BLaER1 treated with 17β-estradiol and CSF1 and Interleukin-3, amounts not matched to agents 10 nM and 100 nM (cell line): ENCODE results near the gene CLEC4G.

Experiments
- H3K27ac ChIP-seq, 11 experiments: shearing (Covaris generic); formaldehyde crosslinking; 2 replicates each; pipeline ENCODE4 v1.8.1; 2022
- H3K27me3 ChIP-seq, 11 experiments: shearing (Covaris generic); formaldehyde crosslinking; 2 replicates each; pipeline ENCODE4 v1.8.1; 2022
- H3K36me3 ChIP-seq, 11 experiments: shearing (Covaris generic); formaldehyde crosslinking; 2 replicates each; pipeline ENCODE4 v1.8.1; 2022
- H3K4me1 ChIP-seq, 10 experiments: shearing (Covaris generic); formaldehyde crosslinking; 2 replicates each; pipeline ENCODE4 v1.8.1; 2022
- H3K4me2 ChIP-seq, 11 experiments: shearing (Covaris generic); formaldehyde crosslinking; 2 replicates each; pipeline ENCODE4 v1.8.1; 2022
- H3K4me3 ChIP-seq, 10 experiments: shearing (Covaris generic); formaldehyde crosslinking; 2 replicates each; pipeline ENCODE4 v1.8.1; 2022
- H3K9ac ChIP-seq, 11 experiments: shearing (Covaris generic); formaldehyde crosslinking; 2 replicates each; pipeline ENCODE4 v1.8.1; 2022
- H3K9me3 ChIP-seq, 11 experiments: shearing (Covaris generic); formaldehyde crosslinking; replicated peaks in 1 of 11; 2 replicates each; pipeline ENCODE4 v1.8.1; 2022
- H4K20me1 ChIP-seq, 11 experiments: shearing (Covaris generic); formaldehyde crosslinking; 2 replicates each; pipeline ENCODE4 v1.8.1; 2022
- Cebpa-rat ChIP-seq, 11 experiments: shearing (Covaris generic); IDR thresholded peaks; 2 replicates each; pipeline ENCODE4 v1.8.1; 2022

The CLEC4G gene

GRCh38 chr19:7701049-7701653 lies 30.8 kb downstream of the CLEC4G start:
- Histone ChIP-seq H3K36me3 (no peaks in the 10 kb centered on the region), H3K4me1 (peaks cover 39 to 89% (median 62%) of the 10 kb centered on the region in 10 experiments), H4K20me1 (no peaks in the 10 kb centered on the region), H3K9ac (no peak overlapping the region), H3K4me2 (peak overlapping the region in 8 of 11 experiments; percentile 4 to 93 (median 32); a peak in 10 of 22 replicates), H3K27me3 (peaks cover 0 to 5% (median 0%) of the 10 kb centered on the region in 11 experiments; a peak in 3 of 22 replicates), H3K27ac (peak overlapping the region in 5 of 11 experiments; percentile 1 to 73 (median 23); a peak in 10 of 22 replicates), H3K4me3 (no peak overlapping the region), H3K9me3 (no peaks in the 10 kb centered on the region)
- TF ChIP-seq Cebpa-rat (IDR thresholded peaks at IDR 0.05), result no peak

- peak overlapping the region in 3 of 11 experiments; percentile 4 to 44 (median 42); a peak in 5 of 22 replicates for H3K27ac ChIP-seq
- peak overlapping the region in 3 of 11 experiments; percentile 1 to 70 (median 63); a peak in 3 of 22 replicates for H3K9ac ChIP-seq
- H3K4me3 ChIP-seq, result peak overlapping the region in 2 of 10 experiments; percentile 39 to 50; a peak in 3 of 20 replicates
- no peaks in the 10 kb centered on the region for H3K9me3 ChIP-seq
- TF ChIP-seq Cebpa-rat (IDR thresholded peaks at IDR 0.05), result no peak
- peaks cover 0 to 5% (median 0%) of the 10 kb centered on the region in 11 experiments; a peak in 3 of 22 replicates for H3K27me3 ChIP-seq
- peaks cover 0 to 7% (median 0%) of the 10 kb centered on the region in 11 experiments; a peak in 3 of 22 replicates for H4K20me1 ChIP-seq
- no peaks in the 10 kb centered on the region for H3K36me3 ChIP-seq
- peak overlapping the region in 10 of 11 experiments; percentile 0 to 93 (median 32); a peak in 14 of 22 replicates for H3K4me2 ChIP-seq
- H3K4me1 ChIP-seq, result peaks cover 39 to 89% (median 61%) of the 10 kb centered on the region in 10 experiments
Observed at GRCh38 chr19:7699417-7700401, 32.2 kb downstream of the CLEC4G start.

- no peaks in the 10 kb centered on the region for H3K36me3 ChIP-seq
- TF ChIP-seq Cebpa-rat (IDR thresholded peaks at IDR 0.05), result no peak
- peaks cover 0 to 5% (median 0%) of the 10 kb centered on the region in 11 experiments; a peak in 3 of 22 replicates for H3K27me3 ChIP-seq
- H3K9me3 ChIP-seq, result no peaks in the 10 kb centered on the region
- H3K9ac ChIP-seq, result peak overlapping the region in 3 of 11 experiments; percentile 1 to 70 (median 63); a peak in 4 of 22 replicates
- H3K27ac ChIP-seq, result peak overlapping the region in 3 of 11 experiments; percentile 4 to 44 (median 42); a peak in 3 of 22 replicates
- peak overlapping the region in 3 of 10 experiments; percentile 36 to 50 (median 39); a peak in 6 of 20 replicates for H3K4me3 ChIP-seq
- peak overlapping the region in 9 of 11 experiments; percentile 1 to 93 (median 37); a peak in 13 of 22 replicates for H3K4me2 ChIP-seq
- peaks cover 41 to 89% (median 62%) of the 10 kb centered on the region in 10 experiments for H3K4me1 ChIP-seq
- peaks cover 0 to 13% (median 0%) of the 10 kb centered on the region in 11 experiments; a peak in 3 of 22 replicates for H4K20me1 ChIP-seq
Observed at GRCh38 chr19:7699003-7699402, 32.9 kb downstream of the CLEC4G start.

- Histone ChIP-seq H3K9me3 (no peaks in the 10 kb centered on the region), H3K4me1 (peaks cover 45 to 86% (median 62%) of the 10 kb centered on the region in 10 experiments), H3K27ac (peak overlapping the region in 2 of 11 experiments; percentile 42 to 44; a peak in 2 of 22 replicates), H4K20me1 (peaks cover 0 to 13% (median 0%) of the 10 kb centered on the region in 11 experiments; a peak in 3 of 22 replicates), H3K36me3 (no peaks in the 10 kb centered on the region), H3K27me3 (peaks cover 0 to 5% (median 0%) of the 10 kb centered on the region in 11 experiments; a peak in 3 of 22 replicates), H3K4me3 (peak overlapping the region in 3 of 10 experiments; percentile 36 to 50 (median 39); a peak in 5 of 20 replicates), H3K4me2 (peak overlapping the region in 5 of 11 experiments; percentile 37 to 93 (median 68); a peak in 8 of 22 replicates), H3K9ac (peak overlapping the region in 2 of 11 experiments; percentile 63 to 70; a peak in 3 of 22 replicates)
- TF ChIP-seq Cebpa-rat (IDR thresholded peaks at IDR 0.05), result no peak
Observed at GRCh38 chr19:7698583-7698982, 33.3 kb downstream of the CLEC4G start.

GRCh38 chr19:7697721-7698287 lies 34.1 kb downstream of the CLEC4G start:
- H3K9ac ChIP-seq, result no peak overlapping the region
- TF ChIP-seq Cebpa-rat (IDR thresholded peaks at IDR 0.05), result no peak
- H3K4me1 ChIP-seq, result peaks cover 43 to 82% (median 57%) of the 10 kb centered on the region in 10 experiments
- peak overlapping the region in 2 of 10 experiments; percentile 39 to 50; a peak in 3 of 20 replicates for H3K4me3 ChIP-seq
- peaks cover 0 to 13% (median 0%) of the 10 kb centered on the region in 11 experiments; a peak in 3 of 22 replicates for H4K20me1 ChIP-seq
- H3K27me3 ChIP-seq, result peaks cover 0 to 9% (median 0%) of the 10 kb centered on the region in 11 experiments; a peak in 3 of 22 replicates
- peaks cover 0 to 2% (median 0%) of the 10 kb centered on the region in 11 experiments; a peak in 2 of 22 replicates for H3K9me3 ChIP-seq
- no peaks in the 10 kb centered on the region for H3K36me3 ChIP-seq
- peak overlapping the region in 2 of 11 experiments; percentile 91 to 93; a peak in 4 of 22 replicates for H3K4me2 ChIP-seq
- H3K27ac ChIP-seq, result no peak overlapping the region

- Histone ChIP-seq H3K9me3 (peaks cover 0 to 27% (median 8%) of the 10 kb centered on the region in 11 experiments; a peak in 13 of 22 replicates), H3K36me3 (peaks cover 0 to 3% (median 0%) of the 10 kb centered on the region in 11 experiments; a peak in 1 of 22 replicates), H3K27me3 (peaks cover 0 to 10% (median 0%) of the 10 kb centered on the region in 11 experiments; a peak in 3 of 22 replicates), H3K4me3 (no peak overlapping the region), H3K4me1 (peaks cover 26 to 57% (median 34%) of the 10 kb centered on the region in 10 experiments), H3K4me2 (peak overlapping the region; percentile 67 to 91 (median 80)), H4K20me1 (peaks cover 0 to 14% (median 0%) of the 10 kb centered on the region in 11 experiments; a peak in 4 of 22 replicates), H3K27ac (peak overlapping the region in 9 of 11 experiments; percentile 2 to 67 (median 50); a peak in 13 of 22 replicates), H3K9ac (peak overlapping the region in 10 of 11 experiments; percentile 6 to 57 (median 36); a peak in 14 of 22 replicates)
- no peak for TF ChIP-seq Cebpa-rat (IDR thresholded peaks at IDR 0.05)
Observed at GRCh38 chr19:7694499-7694898, 37.4 kb downstream of the CLEC4G start.

- Histone ChIP-seq H3K27ac (no peak overlapping the region), H4K20me1 (peaks cover 0 to 23% (median under 1%) of the 10 kb centered on the region in 11 experiments; a peak in 7 of 22 replicates), H3K9ac (no peak overlapping the region), H3K27me3 (0 out of 22 replicates have a peak, but pooled peaks cover 0 to 5% (median 0%) of the 10 kb centered on the region in 11 experiments), H3K4me3 (no peak overlapping the region), H3K4me1 (peaks cover 21 to 40% (median 25%) of the 10 kb centered on the region in 10 experiments), H3K36me3 (peaks cover 0 to 3% (median 0%) of the 10 kb centered on the region in 11 experiments; a peak in 1 of 22 replicates), H3K4me2 (peak overlapping the region in 1 of 11 experiments; percentile 40; a peak in 1 of 22 replicates), H3K9me3 (peaks cover 0 to 27% (median 8%) of the 10 kb centered on the region in 11 experiments; a peak in 13 of 22 replicates)
- TF ChIP-seq Cebpa-rat (IDR thresholded peaks at IDR 0.05), result no peak
Observed at GRCh38 chr19:7692417-7693088, 39.4 kb downstream of the CLEC4G start.
